ENCODE measurements around the gene BGN. TPM values are rescaled to one million over a fixed set of nuclear protein-coding genes. Genes with fewer than 3 reads are reported as not detected.

Gene BGN
- total RNA-seq, 1 donor from 2014 or later = 0.69 TPM

GRCh38 chrX:153475271-153475670 is 19.5 kb upstream of the BGN start:
- TF ChIP-seq, protein P1, sequence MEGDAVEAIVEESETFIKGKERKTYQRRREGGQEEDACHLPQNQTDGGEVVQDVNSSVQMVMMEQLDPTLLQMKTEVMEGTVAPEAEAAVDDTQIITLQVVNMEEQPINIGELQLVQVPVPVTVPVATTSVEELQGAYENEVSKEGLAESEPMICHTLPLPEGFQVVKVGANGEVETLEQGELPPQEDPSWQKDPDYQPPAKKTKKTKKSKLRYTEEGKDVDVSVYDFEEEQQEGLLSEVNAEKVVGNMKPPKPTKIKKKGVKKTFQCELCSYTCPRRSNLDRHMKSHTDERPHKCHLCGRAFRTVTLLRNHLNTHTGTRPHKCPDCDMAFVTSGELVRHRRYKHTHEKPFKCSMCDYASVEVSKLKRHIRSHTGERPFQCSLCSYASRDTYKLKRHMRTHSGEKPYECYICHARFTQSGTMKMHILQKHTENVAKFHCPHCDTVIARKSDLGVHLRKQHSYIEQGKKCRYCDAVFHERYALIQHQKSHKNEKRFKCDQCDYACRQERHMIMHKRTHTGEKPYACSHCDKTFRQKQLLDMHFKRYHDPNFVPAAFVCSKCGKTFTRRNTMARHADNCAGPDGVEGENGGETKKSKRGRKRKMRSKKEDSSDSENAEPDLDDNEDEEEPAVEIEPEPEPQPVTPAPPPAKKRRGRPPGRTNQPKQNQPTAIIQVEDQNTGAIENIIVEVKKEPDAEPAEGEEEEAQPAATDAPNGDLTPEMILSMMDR (conservative IDR thresholded peaks at IDR 0.05; ENCODE audit: low read depth, low read length) = no peak
- DNase-seq (ENCODE audit: low read depth) = no peak

DNA sequence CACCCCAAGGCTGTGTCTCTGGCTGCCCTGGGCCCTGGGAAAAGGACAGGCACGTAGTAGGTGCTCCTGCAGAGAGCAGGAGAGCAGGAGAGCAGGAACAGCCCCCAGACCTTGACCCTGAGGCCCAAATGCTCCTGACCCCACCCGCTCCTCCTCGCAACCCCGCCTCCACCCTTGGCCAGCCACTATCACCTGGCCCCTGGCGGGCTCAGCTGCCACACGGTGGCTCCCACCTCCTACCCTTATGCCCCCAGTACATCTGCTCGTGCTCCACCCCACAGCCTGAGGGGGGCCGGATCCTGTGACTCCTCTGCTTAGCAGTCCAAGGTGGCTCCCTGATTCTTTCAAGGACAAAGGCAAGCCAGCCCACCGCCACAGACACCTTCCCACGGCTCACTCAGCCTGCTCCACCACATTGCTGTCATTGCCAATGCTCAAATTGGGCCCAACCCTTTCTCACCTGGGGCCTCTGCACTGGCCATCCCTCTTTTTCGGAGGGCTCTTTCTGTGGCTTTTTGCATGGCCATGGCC is 19.0 kb upstream of the BGN start:
- no peak for DNase-seq (ENCODE audit: low read depth)
- TF ChIP-seq, protein P1 (conservative IDR thresholded peaks at IDR 0.05; ENCODE audit: low read depth, low read length) = no peak
- H3K4me3 ChIP-seq (ENCODE audit: low read depth, low read length) = no peak overlapping the region

More at GRCh38 chrX:153475271-153475670, 19.5 kb upstream of the BGN start:
- no peak overlapping the region for H3K4me3 ChIP-seq (ENCODE audit: low read depth, low read length)

GRCh38 chrX:153476666-153477363 is 18.0 kb upstream of the BGN start:
- H3K4me3 ChIP-seq (ENCODE audit: low read depth, low read length) = no peak overlapping the region
- DNase-seq (ENCODE audit: low read depth) = no peak
- TF ChIP-seq, protein P1 (conservative IDR thresholded peaks at IDR 0.05; ENCODE audit: low read depth, low read length) = no peak

GRCh38 chrX:153477364-153477857 is 17.4 kb upstream of the BGN start:
- TF ChIP-seq, protein P1 (conservative IDR thresholded peaks at IDR 0.05; ENCODE audit: low read depth, low read length) = no peak

DNA sequence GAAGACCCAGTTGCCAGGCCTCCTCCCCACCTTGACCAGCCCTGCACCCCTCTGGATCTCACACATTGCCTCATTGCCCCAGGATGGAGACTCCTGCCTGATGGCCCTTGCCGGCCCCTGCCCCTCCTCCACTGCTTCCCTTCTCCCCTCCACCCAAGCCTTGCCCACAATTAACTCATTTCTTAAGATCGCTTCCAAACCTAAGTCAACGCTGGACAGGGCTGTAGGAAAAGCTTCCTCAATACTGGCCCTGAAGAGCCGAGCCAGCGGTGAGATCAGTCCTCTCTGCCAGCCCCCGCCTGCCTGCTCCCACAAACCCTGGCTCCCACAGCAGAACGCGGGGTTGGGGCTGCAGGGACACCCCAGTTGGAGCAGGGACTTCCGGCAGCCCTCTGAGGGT is 16.9 kb upstream of the BGN start:
- no peak overlapping the region for H3K4me3 ChIP-seq (ENCODE audit: low read depth, low read length)
- no peak for DNase-seq (ENCODE audit: low read depth)
- TF ChIP-seq, protein P1 (conservative IDR thresholded peaks at IDR 0.05; ENCODE audit: low read depth, low read length) = no peak

More at GRCh38 chrX:153477364-153477857, 17.4 kb upstream of the BGN start:
- H3K4me3 ChIP-seq (ENCODE audit: low read depth, low read length) = no peak overlapping the region
- DNase-seq (ENCODE audit: low read depth) = no peak

DNA sequence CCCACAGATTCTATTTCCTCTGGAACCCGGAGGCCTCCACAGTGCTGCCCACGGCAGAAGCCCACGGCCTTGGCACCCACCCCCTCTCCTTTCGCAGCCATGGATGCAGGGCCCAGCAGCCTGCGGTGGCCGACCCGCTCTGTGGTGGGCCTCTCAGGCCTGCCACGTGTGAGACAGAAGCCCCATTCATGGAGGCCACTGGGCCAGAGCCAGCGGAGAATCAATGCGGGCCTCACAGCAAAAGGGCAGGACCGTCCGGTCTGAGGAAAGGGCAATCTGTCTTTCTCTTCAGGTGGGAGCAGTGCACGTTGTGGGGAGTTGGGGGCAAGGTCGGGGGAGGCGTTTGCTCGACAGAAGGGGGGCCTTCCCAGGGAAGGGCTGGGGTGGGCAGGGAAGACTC is 16.0 kb upstream of the BGN start:
- no peak overlapping the region for H3K4me3 ChIP-seq (ENCODE audit: low read depth, low read length)
- DNase-seq (ENCODE audit: low read depth) = no peak
- TF ChIP-seq, protein P1 (conservative IDR thresholded peaks at IDR 0.05; ENCODE audit: low read depth, low read length) = no peak

Data from epithelial cell of proximal tubule (primary cell).